ENCODE data around the gene SPECC1L.
"Not testable (repeated sequence)": the region's sequence is repeated elsewhere in the genome, so short reads cannot be mapped to it uniquely, and the experiment has no call there.

SPECC1L gene

GRCh38 chr22:24233235-24233634 is 37.4 kb upstream of the SPECC1L start:
- no peaks in the 10 kb centered on the region for H3K27me3 ChIP-seq (ENCODE audit: insufficient read depth, low read depth)

GRCh38 chr22:24233816-24234215 is 36.8 kb upstream of the SPECC1L start:
- Histone ChIP-seq H3K4me1 (ENCODE audit: low read depth, poor library complexity, severe bottlenecking) (no peaks in the 10 kb centered on the region), H3K36me3 (ENCODE audit: insufficient read depth) (no peaks in the 10 kb centered on the region), H3K4me3 (IDR thresholded peaks at IDR 0.05; ENCODE audit: insufficient read depth, low read depth, low read length) (no peak overlapping the region), H4K20me1 (ENCODE audit: insufficient read depth) (no peaks in the 10 kb centered on the region), H3K27me3 (ENCODE audit: insufficient read depth, low read depth) (no peaks in the 10 kb centered on the region), H3K4me2 (no peak overlapping the region), H3K27ac (no peak overlapping the region), H2AFZ (ENCODE audit: low read depth) (no peak overlapping the region), H3K79me2 (ENCODE audit: insufficient read depth, low read depth) (no peaks in the 10 kb centered on the region), H3K9ac (no peak overlapping the region)
- TF ChIP-seq, protein P1, sequence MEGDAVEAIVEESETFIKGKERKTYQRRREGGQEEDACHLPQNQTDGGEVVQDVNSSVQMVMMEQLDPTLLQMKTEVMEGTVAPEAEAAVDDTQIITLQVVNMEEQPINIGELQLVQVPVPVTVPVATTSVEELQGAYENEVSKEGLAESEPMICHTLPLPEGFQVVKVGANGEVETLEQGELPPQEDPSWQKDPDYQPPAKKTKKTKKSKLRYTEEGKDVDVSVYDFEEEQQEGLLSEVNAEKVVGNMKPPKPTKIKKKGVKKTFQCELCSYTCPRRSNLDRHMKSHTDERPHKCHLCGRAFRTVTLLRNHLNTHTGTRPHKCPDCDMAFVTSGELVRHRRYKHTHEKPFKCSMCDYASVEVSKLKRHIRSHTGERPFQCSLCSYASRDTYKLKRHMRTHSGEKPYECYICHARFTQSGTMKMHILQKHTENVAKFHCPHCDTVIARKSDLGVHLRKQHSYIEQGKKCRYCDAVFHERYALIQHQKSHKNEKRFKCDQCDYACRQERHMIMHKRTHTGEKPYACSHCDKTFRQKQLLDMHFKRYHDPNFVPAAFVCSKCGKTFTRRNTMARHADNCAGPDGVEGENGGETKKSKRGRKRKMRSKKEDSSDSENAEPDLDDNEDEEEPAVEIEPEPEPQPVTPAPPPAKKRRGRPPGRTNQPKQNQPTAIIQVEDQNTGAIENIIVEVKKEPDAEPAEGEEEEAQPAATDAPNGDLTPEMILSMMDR (conservative IDR thresholded peaks at IDR 0.05; ENCODE audit: low read depth, low read length), result no peak

More at GRCh38 chr22:24233235-24233634, 37.4 kb upstream of the SPECC1L start:
- Histone ChIP-seq H3K4me2 (no peak overlapping the region), H3K79me2 (ENCODE audit: insufficient read depth, low read depth) (no peaks in the 10 kb centered on the region), H2AFZ (ENCODE audit: low read depth) (no peak overlapping the region), H4K20me1 (ENCODE audit: insufficient read depth) (no peaks in the 10 kb centered on the region), H3K4me1 (ENCODE audit: low read depth, poor library complexity, severe bottlenecking) (no peaks in the 10 kb centered on the region), H3K36me3 (ENCODE audit: insufficient read depth) (no peaks in the 10 kb centered on the region), H3K27ac (no peak overlapping the region), H3K9ac (no peak overlapping the region), H3K4me3 (IDR thresholded peaks at IDR 0.05; ENCODE audit: insufficient read depth, low read depth, low read length) (no peak overlapping the region)
- TF ChIP-seq, protein P1 (conservative IDR thresholded peaks at IDR 0.05; ENCODE audit: low read depth, low read length), result no peak

DNA sequence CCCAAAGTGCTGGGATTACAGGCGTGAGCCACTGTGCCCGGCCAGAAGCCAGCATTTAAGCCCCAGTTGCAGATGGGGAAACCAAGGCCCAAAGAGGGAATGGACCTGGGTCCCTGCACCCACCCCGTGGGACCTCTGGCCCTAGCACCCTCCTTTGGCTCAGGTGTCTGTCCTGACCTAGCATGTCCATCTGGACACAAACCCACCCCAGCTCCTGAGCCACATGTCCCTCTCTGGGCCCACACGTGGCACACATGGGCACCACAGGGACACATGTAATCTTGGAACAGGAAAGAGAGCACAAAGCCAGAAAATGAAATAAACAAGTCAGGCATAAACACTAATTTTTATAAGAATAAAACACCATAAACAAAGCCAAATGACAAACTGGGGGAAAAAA is 35.3 kb upstream of the SPECC1L start:
- TF ChIP-seq, protein P1 (conservative IDR thresholded peaks at IDR 0.05; ENCODE audit: low read depth, low read length), result no peak
- Histone ChIP-seq H2AFZ (ENCODE audit: low read depth) (no peak overlapping the region), H3K9ac (no peak overlapping the region), H4K20me1 (ENCODE audit: insufficient read depth) (no peaks in the 10 kb centered on the region), H3K36me3 (ENCODE audit: insufficient read depth) (no peaks in the 10 kb centered on the region), H3K27ac (no peak overlapping the region), H3K27me3 (ENCODE audit: insufficient read depth, low read depth) (no peaks in the 10 kb centered on the region), H3K79me2 (ENCODE audit: insufficient read depth, low read depth) (no peaks in the 10 kb centered on the region), H3K4me2 (no peak overlapping the region), H3K4me3 (IDR thresholded peaks at IDR 0.05; ENCODE audit: insufficient read depth, low read depth, low read length) (no peak overlapping the region), H3K4me1 (ENCODE audit: low read depth, poor library complexity, severe bottlenecking) (no peaks in the 10 kb centered on the region)

DNA sequence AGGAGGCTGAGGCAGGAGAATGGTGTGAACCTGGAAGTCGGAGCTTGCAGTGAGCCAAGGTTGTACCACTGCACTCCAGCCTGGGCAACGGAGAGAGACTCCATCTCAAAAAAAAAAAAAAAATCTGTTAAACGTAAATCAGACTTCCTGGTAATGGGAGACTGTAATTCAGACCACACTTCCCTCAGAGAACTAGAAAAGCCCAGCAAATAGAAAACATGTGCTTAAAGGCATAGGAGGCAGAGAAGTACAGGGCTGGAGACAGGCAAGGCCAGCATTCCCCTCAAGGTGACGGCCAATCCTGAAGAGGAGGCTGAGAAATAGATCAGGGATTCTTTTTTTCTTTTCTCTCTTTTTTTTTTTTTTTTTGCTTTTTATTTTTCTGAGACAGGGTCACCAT is 34.0 kb upstream of the SPECC1L start:
- Histone ChIP-seq H3K4me2 (no peak overlapping the region), H2AFZ (ENCODE audit: low read depth) (no peak overlapping the region), H3K9ac (no peak overlapping the region), H3K27ac (no peak overlapping the region), H3K36me3 (ENCODE audit: insufficient read depth) (no peaks in the 10 kb centered on the region), H3K4me1 (ENCODE audit: low read depth, poor library complexity, severe bottlenecking) (no peaks in the 10 kb centered on the region), H3K4me3 (IDR thresholded peaks at IDR 0.05; ENCODE audit: insufficient read depth, low read depth, low read length) (no peak overlapping the region), H3K79me2 (ENCODE audit: insufficient read depth, low read depth) (no peaks in the 10 kb centered on the region), H3K27me3 (ENCODE audit: insufficient read depth, low read depth) (no peaks in the 10 kb centered on the region), H4K20me1 (ENCODE audit: insufficient read depth) (no peaks in the 10 kb centered on the region)
- TF ChIP-seq, protein P1 (conservative IDR thresholded peaks at IDR 0.05; ENCODE audit: low read depth, low read length), result no peak

- H3K36me3 ChIP-seq (ENCODE audit: insufficient read depth); H2AFZ ChIP-seq (ENCODE audit: low read depth); H4K20me1 ChIP-seq (ENCODE audit: insufficient read depth); H3K9ac ChIP-seq; H3K4me2 ChIP-seq; H3K79me2 ChIP-seq (ENCODE audit: insufficient read depth, low read depth); H3K27ac ChIP-seq; H3K27me3 ChIP-seq (ENCODE audit: insufficient read depth, low read depth); H3K4me1 ChIP-seq (ENCODE audit: low read depth, poor library complexity, severe bottlenecking); H3K4me3 ChIP-seq (IDR thresholded peaks at IDR 0.05; ENCODE audit: insufficient read depth, low read depth, low read length): not testable (repeated sequence)
Observed at GRCh38 chr22:24238101-24238694, 32.4 kb upstream of the SPECC1L start.

Data from KMS-11 (cell line).